GM19324 (cell line): ENCODE measurements around the gene GRAMD4.

ENCODE experiments used
- ATAC-seq: cut with Tn5 transposase; IDR thresholded peaks from one replicate; pipeline ENCODE4 v1.9.1; 2021; ENCODE audit warnings: mild to moderate bottlenecking, moderate library complexity; ENCODE audit not compliant: unreplicated experiment, low FRiP score

The GRAMD4 gene

DNA sequence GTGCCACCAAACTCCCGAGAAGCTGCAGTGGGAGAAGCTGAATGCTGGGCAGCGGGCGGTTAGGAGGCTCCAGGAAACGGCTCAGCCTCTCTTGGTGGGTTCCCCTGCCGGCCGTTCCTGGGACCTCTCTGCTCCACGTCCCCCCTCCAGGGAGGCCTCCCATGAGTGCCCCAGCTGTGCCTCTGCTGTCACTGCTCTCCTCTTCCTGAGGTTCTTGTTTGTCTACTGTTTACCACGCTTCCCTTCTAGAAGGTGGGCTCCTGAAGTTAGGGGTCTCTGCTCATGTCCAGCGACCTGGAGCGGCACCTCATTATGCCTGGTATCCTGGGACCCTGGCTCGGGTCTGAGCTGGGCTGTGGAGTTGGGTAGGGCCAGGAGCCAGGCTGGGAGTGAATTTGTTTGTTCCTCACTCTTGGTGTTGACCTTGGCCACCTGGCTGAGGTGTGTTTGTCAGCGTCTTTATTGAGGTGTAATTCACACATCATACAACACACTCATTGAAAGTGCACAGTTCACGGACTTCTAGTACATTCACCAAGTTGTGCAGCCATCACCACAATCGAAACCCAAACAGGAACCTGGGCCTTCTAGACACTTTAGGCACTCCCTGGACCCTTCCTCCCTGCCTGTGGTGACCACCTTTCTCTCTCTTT lies 37.8 kb upstream of the GRAMD4 start:
- no peak for ATAC-seq

- no peak for ATAC-seq
These were observed 36.6 kb upstream of the GRAMD4 start for GRCh38 chr22:46583571-46583970.

DNA sequence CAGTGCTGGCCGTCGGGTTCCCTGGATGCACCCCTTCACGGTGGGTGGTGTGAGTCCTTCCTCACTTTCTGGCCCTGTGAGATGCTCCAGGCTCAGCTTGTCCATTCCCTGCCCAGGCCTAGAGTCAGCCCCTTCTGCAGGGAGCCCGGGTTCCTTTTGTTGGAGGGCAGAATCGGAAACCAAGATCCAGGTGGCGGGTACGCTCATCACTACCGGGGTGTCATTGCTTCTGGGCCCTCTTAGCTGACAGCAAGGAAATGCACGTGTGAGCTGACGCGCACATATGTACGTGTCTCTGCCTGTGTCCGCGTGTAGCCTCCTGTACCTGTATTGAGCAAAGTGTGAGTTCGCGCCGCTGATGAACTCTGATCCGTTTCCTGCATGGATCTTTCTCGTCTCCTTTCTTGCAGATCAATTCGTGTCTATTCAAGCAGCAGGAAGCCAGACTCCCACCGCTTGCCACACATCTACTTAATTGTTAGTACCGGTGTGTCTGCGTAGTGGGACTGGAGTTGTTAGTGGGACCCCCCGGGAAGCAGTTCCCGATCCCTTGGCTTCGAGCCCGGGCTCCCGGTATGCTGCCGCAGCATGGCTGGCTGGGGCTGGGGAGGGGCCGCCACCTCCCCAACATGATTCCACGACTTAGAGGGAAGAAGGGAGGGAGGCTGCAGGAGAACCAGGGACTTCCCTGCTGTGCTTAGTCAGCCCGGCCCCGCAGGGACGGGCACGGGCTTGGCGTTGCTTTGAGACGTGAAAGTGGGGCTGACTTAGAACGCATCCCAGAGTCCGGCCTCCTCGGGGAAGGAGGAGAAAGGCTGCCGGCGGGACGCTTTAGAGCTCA lies 35.9 kb upstream of the GRAMD4 start:
- ATAC-seq, result no peak

- ATAC-seq, result no peak
These were observed 34.7 kb upstream of the GRAMD4 start for GRCh38 chr22:46585340-46586122.

DNA sequence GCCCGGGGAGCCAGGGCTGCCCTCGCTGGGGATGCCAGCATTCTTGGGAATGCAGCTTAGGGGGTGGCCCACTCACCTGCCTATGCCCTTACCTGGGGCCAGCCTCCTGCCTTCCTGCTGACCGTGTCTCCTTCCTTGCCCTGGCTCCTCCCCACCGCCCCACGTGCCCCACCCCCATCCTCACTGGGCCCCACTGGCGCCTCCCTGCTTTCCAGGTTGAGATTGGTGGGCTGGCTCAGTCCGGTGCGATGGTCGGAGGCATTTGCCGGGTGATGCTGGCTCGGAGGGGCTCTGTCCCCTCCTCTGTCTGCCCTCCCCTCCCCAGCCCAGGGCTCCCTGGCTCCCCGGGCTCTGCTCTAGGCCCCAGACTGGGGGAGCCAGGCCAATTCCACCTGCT lies 34.1 kb upstream of the GRAMD4 start:
- no peak for ATAC-seq

DNA sequence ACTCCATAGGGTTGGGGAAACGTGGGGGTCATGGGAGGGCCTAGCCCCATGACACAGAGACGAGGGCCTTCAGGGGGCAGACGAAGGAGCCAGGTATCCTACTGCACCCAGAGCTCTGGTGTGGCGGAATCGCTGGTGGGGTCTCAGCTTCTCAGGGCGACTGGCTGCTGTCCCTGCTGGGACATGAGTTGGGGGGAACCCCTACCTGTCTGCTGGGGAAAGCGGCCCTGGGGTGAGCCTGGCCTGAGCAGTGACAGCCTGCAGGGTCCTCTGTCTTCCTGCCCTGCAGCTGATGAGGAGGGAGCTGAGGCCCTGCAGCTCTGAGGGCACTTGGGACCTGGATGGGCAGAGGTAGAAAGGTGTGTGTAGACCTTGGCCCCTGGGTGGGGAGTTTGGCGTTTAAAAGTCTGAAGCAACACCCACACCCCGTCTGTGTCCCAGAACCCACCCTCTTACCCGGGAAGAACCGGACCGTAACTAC lies 33.6 kb upstream of the GRAMD4 start:
- no peak for ATAC-seq

GRCh38 chr22:46587061-46587460 lies 33.1 kb upstream of the GRAMD4 start:
- ATAC-seq, result peak; percentile 33

- peak; percentile 48 for ATAC-seq
These were observed 32.5 kb upstream of the GRAMD4 start for GRCh38 chr22:46587492-46588278.

- ATAC-seq, result no peak
These were observed 31.7 kb upstream of the GRAMD4 start for GRCh38 chr22:46588279-46589140.

- ATAC-seq, result no peak
These were observed 30.9 kb upstream of the GRAMD4 start for GRCh38 chr22:46589141-46589748.

DNA sequence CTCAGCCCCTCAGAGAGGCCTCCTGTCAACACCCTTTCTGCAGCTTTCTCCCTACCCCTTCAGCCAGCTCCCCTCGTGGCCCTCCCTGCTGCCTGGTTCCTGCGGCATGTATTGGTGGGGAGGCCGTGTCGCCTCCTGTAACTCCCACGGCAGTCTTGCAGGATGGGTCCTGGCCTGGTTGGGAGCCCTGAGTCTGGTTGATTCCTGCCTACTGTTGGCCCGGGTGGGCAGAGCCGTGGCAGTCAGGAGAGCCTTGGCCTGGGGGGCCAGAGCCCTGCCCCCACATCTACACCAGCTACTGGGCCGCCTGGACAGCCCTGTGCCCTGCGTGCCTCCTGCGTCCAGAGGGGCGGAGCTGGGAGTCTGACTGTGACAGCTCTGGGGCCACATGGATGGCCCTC lies 30.3 kb upstream of the GRAMD4 start:
- no peak for ATAC-seq

DNA sequence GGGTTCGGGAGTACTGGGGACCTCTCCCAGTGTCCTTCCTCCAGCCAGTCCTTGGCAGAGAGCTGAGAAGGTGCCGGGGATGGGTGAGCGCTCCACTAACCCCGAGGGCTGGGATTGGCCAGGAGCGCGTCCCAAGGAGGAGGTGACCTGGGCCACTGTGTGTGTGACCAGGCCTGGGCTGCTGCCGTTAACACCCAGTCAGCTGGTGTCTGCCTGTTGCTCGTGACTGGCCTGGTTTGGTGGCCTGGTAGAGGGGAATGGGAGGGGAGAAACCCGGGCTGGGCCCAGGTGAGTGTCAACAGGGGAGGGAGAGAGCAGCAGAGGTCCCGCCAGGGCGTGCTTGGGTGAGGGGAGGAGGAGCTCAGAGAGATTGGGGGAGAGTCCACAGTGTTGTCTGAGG lies 29.9 kb upstream of the GRAMD4 start:
- ATAC-seq, result no peak

- no peak for ATAC-seq
These were observed 28.3 kb upstream of the GRAMD4 start for GRCh38 chr22:46591930-46592329.

DNA sequence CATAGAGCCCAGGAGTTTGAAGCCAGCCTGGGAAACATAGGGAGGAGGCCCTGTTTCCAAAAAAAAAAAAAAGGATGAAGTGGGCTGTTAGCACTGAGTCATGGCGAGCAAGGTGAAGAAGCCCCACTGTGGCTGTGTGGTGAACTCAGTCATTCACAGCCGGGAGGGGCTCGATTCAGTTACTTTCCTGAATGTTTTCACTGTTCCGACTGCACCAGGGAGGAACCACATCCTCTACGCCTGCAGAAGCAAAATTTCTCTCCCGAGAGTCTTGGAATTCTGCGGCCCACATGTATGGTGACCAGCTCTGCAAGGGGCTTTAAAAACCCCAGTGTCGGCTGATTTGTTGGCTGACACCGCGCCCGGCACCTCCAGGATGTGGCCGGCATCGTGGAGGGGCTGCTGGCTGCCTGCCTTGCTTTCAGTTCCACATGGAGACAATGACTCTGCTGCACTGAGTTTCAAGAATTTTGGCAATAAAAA lies 27.8 kb upstream of the GRAMD4 start:
- peak; percentile 68 for ATAC-seq

DNA sequence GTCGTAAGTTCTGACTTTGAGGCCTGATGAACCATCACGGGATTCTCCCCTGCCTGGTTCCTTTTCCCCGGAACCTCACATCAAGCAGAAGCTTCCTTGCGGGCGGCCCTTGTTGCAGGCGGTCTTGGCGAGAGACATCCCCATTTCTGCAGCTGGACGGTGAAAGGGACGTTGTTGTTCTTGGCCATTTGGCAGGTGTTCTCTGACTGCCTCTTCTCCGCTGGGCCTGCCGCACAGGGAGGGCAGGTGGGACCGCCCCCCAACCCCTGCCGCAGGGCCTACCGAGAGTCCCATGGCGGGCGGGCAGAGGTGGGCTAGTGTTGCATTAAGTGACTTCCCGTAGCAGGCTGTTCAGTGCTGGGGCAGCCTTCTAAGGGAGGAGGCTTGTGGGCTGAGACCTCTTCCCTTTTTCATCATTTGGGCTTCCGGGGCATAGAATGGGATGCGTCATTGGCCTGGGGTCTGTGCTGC lies 26.9 kb upstream of the GRAMD4 start:
- no peak for ATAC-seq

DNA sequence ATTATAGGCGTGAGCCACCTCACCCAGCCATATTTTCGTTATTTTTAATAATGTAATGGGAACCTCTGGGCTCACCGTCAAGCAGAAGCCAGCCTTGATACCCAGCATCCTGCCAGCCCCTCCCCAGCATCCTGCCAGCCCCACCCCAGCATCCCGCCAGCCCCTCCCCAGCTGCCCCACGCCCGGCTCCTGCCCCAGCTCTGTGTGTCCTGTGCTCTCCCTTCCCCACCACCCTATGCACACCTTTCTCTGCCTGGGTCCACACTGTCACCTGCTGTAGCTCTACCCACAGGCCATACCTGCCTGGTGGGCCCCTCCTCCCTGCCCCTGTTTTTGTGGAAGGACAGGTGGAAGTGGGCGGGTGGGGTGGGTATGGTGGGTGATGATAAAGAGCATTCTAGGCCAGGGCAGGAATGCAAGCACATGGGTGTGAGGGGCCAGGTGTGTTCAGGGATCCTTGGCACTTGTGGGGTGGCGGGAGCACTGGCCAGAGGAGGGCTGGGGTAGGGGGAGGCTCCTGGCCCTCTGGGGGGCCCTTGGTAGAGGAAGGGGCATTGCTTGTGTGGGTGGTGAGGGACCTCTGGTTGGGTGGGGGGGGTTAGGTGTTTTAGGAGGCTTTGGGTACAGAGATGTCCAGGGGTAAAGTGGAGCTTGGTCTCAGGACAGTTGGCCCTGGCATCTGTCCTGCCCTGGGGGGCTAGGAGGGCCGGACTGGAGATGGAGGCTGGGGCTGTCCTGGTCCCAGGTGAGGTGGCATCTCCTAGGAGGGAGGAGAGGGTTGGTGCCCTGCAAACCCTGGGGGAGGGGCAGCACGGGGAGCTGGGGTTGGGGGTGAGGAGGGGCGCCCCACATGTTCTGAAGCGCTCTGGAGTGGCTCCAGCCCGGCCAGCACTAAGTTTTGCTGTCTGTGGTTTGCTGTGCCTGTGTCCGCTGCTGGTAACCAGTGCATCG lies 25.9 kb upstream of the GRAMD4 start:
- ATAC-seq, result no peak

- ATAC-seq, result no peak
These were observed 25.3 kb upstream of the GRAMD4 start for GRCh38 chr22:46594947-46595298.

DNA sequence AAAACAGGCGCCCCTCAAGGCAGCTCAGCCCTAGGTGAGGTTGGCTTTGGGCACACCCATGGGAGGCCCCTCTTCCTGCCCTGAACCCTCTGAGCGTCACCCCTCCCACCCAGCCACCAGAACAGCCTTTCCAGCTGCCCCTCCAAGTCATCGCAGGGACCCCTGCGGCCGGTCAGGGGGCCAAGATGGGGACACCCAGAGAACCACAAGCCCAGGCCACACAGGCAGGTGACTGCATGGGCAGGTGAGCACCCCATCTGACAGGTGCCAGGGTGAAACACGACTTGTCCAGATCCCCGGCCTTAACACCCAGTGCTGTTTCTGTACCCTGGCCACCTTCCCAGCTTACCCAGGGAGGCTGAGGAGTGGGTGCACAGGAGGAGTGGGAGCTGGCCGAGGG lies 24.6 kb upstream of the GRAMD4 start:
- no peak for ATAC-seq
